Stromal cell of bone marrow (primary cell): ENCODE results near the gene CFAP61.
"Not testable (repeated sequence)": the region's sequence is repeated elsewhere in the genome, so short reads cannot be mapped to it uniquely, and the experiment has no call there.

Experiments used
- DNase-seq: peaks from one replicate; pipeline ENCODE4 v3.0.0-alpha.2; 2012; ENCODE audit warnings: low read depth

The CFAP61 gene, protein sequence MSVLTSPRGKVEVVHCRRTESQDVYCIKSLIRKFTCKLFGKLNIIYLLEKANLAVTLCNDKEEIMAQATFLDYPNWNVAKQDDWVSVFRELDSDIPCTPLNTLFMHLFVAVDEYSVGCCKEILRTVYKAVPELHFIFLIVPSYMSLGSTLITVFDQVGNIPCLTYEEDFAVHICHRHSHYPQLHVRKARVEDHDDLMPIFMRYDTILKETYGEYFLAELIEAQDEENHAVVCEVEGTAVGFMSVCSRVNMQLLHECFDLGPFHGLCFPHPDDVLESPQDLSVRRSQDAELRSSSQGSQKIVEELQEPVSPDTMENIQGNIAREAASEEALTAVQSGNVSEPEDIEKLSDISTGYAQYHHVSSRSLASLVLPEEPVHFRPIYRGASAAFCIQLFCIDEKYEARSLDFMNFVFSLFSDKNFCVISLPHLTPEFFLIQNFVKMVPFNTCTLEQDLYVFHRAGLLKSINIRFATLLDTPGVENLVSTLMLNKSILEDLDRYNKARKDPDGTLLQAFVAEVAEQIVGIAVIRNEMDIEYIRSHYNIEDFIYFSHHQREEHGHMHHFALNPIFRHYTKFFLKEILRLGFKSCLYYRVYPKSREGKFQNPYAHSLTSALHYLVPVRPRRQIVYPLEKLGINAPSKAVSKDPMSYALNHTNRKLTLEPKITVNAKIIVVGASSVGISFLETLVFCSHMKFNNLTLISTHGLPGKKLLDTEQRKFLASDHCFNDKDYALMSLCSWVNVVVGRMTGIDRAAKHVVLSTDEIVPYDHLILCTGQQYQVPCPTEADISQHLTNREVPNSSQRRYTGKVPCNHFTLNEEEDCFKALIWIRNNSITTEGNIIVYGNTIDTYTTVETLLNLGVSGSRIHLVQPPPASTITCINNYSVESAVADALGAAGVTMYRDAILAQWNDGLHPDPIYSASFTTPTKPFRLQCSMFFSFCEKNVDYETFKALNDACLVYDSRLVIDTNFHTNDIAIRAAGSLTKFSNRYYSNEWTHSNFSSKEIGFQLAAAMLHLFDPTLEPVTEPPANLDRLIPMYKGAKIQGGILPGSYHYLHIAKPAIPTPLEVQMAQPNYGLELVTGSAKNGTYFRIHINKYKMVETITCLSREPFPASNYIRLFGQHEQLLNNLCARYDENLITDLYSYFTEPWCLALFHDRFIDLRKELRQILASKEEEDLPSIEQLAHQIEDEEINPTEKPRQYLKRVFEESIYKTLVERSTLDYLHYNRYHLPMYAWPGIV

DNA sequence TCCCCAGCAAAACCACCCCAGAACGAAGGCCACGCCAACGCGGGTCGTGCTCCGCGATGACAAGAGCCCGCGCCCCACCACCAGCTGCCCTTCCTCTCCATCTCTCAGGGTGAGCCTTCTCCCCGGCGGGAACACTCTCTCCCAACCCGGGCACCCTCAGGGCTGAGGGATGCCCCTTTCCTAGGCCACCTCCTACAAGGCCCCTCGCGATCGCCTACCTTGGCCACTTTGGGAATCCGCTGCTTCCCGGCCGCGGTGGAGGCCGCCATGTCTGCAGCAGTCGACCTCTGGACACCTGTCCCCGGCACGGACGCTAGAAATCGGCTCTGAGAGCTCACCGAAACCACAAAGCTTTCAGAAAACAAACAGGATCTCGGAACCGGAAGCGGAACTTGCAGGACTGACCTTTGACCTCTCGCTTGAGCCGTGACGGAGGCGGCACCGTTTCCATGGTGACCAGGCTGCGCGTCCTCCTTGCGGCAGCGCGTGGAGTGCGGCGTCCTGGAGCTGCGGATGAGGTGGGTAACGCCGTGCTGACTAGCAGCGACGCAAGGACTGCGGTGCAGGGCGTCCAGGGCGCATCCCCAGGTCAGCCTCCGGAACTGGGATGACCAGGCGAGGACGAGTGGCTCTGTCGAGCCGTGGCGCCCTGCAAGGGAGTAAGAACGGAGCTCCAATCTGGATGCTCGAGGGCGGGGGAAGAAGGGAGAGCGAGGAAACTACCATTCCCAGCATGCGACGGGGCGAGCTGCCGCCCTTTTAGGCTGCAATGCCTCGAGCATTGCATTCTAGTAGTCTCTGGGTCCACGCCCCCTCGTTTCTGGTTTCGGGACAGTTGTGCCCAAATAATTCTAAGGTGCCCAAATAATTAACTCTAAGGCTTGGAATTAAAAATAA lies at the start of gene CFAP61, which contains the start of gene CRNKL1:
CFAP61 (plus strand) TSS at position 459 of the 897 bp plus-strand sequence. CDS start 4,122 bp downstream, outside the sequence.
CRNKL1 (minus strand) TSS at position 393 of the 897 bp plus-strand sequence; CDS start at position 269, 124 bp downstream.
- DNase-seq: peak; percentile 89

DNA sequence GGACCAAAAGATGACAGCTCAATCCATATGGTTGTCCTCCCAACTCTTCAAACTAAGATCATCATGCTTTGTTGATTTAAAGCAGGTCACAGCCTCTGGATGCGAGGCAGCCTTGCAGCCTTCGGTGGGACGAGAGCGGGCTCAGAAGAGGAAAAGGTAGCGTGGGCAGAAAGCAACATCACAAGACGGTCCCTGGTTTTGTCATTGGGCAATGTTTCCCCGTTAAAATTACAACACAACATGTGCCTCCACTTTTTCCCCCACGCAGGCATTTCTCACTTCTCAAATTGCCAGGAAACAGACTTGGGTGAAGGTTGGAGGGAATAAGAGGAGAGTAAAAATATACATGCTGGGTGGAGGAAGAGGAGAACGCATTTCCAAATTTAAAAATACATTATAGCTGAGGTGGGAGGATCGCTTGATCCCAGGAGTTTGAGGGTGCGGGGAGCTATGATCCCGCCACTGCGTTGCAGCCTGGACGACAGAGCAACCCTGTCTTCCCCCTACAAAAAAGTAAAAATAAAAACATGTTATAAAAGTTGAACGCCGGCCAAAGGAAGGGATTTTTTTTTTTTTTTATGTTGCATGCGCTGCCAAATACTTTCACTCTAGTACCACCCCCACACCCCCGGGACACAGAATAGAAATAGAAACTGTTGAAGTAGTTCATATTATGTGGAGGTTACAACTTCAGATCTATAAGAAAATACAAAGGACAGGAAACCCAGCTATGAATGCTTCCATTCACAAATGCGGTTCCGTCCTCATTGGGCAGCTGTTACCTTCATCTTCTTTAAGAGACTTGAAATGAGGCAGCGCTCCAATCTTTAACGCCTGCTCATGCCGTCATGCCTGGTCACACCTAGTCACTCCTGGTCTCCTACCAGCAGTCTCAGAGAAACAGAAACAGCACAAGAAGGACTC lies 49.0 kb upstream of the CFAP61 start:
- DNase-seq: no peak

DNA sequence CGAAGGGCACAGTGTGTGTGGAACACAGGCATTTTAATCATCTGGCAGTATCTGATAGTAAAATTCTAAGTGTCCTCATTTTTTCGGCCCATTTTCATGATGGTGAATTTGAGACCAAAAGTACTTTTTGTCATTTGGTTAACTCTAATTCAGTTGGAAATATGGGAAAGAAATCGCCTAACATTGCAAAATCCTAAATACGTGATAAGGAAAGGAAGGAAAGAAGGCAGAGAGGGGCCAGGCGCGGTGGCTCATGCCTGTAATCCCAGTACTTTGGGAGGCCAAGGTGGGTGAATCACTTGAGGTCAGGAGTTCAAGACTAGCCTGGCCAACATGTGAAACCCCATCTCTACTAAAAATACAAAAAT lies 48.4 kb upstream of the CFAP61 start:
- DNase-seq: not testable (repeated sequence)

DNA sequence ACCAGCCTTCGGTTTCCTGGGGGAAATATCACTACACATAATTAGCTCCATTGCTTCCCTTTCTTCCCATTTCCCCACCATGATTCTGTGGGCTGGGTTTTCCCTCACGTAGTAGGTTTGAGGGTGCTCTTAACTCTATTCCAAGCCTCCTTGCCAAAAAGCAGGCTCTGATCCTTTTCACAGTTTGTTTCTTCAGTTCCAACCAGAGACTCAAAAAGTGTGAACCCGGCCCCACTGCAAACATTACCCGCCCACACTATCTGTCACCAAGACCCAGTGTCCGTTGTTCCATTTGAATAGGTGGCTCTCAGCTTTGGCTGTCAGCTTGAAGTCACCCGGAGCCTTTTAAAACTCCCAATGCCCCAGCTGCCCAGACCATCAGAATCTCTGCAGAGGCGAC lies 47.0 kb upstream of the CFAP61 start:
- DNase-seq: no peak

DNA sequence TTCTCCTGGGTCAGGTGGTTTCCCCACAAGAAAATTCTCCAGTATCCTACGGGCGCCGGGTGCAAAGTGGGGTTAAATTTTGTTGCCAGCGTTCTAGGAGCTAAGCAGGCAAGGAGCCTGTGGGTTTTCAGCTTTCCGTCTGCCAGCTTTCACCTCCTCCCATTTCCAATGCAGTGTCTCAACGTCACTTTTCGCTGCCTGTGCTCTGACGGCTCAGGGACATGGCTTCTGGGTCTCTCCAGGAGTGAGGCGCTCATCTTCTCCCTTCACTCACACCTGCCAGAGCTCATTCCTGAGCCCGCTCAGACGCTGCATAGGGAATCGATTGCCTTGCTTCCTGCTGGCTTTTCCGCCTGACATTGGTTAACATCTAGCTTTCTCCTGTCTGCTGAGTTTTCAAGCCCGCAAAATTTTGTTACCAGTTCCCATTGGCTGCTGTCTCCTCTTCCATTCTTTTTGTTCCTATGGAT lies 42.5 kb upstream of the CFAP61 start:
- DNase-seq: no peak

DNA sequence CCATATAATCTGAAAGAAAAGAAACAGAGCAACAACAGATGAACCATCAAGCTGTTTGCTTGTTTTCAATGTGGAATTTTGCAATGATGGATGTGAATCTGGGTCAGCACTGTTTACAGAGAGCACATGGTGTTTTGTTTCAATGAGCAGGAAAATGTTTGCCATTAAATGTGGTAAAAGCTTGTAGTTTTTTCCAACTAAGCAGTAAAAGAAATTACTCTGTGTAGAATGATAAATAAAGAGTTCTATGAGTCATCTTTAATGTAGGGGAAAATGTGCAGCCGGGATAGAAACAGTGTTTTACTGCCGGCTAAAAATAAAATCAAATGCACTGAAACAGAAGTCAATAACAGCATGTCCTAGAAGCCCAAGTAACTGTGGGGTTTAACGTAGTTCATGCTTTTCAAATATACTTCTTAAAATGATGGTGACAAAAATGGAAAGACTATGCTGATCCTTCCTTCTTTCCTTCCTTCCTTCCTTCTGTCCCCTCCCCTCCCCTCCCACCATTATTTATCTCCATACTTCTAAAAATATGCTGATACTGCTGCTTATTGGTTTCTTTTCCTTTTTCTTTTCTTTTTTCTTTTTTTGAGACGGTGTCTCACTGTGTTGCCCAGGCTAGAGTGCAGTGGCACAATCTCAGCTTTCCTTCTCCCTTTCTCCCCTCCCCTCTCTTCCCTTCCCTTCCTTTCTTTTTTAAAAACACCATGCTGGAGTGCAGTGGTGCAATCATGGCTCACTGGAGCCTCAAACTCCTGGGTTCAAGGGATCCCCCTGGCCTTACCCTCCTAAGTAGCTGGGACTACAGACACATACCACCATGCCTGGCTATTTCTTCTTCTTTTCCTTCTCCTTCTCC lies 41.5 kb upstream of the CFAP61 start:
- peak; percentile 53 for DNase-seq

DNA sequence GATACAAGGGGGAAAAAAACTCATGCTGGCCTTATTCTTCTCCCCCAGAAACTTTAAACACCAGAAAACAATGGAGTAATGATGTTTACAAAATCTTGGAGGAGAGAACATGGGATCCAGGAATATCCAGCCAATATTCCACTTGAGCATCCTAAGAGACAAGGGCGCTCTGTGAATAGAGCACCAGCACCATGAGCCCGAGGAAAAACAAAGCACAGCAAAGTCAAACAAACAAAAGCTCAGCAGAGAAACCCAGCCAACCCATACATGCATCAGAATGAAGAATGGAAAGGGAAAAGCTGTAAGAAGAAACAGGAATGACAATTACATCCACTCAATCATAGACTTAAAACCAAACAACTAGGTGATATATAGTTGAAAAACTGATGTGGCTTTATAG lies 39.8 kb upstream of the CFAP61 start:
- no peak for DNase-seq

DNA sequence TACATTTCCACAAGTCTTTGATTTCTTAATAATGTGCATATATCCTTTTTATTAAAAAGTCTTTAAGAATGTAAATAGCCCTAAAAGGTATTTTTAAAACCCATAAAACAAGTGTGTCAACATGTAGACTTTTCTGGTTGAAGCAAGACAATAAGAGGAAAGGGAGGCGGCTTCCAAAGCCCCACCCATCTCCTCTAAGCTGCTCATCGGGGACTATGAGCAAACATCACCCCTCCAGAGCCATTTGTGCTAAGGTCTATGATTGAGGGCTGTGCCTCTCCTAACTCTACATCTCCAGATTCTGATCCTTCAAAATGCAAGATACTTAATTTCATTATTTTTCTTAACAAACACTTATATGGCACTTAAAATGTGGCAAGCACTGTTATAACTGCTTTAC lies 37.7 kb upstream of the CFAP61 start:
- no peak for DNase-seq

DNA sequence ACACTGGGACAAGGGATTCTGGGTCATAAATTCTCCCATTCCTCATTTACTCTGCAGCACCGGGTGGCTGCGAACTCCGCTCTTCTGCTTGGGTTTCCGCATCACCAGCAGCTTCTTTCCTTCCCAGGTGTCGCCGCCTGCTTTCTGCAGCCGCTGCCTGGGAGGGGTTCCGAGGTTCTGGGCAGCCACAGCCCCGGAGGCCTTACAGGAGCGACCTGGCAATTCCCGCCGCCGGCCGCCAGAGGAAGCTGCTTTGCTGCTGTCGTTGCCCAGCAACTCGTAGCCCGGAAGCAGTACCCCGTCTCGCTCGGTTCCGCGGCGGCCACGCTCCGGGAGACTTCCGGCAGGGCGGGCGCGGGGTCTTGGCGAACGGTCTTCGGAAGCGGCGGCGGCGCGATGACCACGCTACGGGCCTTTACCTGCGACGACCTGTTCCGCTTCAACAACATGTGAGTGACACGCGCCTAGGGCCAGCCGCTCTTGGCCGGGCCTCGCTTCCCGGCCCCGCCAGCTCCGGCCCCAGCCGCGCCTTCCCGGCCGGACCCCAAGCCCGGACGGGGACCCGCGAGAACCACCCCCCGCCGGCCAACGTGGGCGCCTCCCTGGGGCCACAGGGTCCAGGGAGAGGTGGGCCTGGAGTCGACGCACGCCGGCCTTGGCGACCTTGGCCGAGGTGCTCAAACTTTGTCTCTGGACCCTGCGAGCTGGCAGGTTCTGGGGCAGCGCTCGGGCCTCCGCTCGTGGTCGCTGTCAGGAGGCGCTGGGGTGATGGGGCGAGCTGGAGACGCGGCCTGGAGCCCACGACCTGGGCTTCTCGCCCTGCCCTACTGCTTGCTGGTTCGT lies 35.1 kb upstream of the CFAP61 start, which contains the start of gene NAA20:
NAA20 (plus strand) TSS at position 362 of the 843 bp plus-strand sequence; CDS start at position 397, 35 bp downstream.
- peak; percentile 80 for DNase-seq

DNA sequence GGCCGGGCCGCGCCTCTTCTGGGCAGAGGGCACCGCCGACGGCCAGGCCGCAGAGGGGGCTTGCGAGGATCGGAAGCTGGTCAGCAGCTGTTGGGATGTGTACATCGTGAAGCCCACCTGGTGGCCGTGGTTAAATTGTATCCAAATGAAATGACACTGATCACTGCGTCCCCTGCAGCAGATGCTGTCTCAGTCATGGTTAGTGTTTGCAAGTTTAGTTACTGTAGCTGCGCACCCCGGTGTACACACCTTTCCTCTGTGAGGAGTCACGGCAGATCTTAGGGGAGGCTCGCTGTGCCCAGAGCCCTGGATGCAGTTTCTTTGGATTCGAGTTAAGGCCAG lies 34.5 kb upstream of the CFAP61 start:
- DNase-seq: no peak

DNA sequence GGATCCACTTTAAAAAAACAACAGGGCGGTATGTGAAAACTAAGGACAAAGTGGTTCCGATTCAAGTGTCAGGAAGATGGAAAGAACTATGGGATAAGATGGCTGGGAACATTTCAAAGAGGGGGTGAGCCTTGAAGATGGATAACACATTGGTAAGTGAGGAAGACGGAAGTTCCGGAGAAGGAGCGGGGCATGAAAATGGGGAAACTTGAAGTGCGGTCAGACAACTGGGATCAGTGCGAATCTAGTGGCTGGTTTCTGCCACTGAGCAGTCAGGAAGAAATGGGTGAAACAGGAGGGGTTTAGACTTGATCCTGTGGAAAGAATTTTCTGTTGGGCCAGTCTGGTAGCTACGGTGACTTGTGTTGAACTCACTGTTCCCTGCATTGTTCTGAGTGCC lies 34.0 kb upstream of the CFAP61 start:
- DNase-seq: no peak

DNA sequence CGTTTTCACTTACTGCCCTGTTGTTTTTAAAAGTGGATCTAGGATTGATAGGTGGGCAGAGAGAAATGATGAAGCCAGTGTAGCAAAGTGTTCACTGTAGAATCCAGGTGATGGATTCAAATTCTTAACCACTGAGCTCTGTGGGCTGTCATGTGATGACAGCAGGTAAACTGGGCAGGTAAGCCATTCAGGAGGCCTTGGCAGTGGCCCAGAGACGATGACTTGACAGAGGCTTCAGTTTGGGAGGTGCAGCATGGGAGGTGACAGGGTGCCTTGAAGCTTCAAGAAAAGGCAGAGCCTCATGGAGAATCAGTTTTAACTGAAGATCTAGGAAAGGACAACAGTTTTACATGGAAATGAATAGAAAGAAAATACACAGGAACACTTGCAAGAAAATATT lies 33.2 kb upstream of the CFAP61 start:
- no peak for DNase-seq

DNA sequence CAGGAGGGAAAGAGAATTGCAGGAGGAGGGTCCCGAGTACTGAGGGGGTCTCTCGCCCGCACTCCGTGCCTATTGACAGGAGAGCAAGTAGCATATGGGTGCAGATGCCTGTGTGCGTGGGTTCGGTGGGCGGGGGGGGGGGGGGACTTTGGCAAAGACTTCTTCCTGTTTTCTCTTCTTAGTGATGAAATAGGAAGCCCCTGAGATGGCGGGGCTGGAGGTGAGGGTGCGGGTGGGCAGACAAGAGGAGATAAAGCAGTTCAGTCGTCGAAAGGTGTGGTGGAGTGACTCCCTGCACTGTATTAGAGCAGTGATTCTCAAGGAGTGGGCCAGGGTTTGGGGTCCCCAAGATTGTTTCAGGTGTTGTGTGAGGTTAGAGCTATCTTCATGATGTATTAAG lies 31.4 kb upstream of the CFAP61 start:
- DNase-seq: no peak

DNA sequence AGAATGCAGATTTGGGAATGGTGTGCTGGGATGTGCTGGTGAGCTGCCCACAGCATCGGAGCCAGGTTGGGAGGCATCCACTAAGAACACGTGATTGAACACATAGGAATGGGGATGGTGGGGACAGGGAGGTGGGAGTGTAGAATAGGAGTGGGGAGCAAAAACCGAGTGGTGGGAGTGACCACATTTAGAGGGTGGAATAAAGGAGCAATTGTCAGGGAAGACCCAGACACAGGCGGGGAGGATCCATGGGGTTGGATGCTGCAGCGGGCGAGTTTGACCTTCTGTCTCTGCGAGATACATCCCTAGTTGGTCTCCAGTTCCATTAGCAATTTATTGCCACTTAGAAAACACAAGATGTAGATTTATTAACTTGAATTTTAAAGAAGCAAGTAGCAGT lies 30.5 kb upstream of the CFAP61 start:
- no peak for DNase-seq

DNA sequence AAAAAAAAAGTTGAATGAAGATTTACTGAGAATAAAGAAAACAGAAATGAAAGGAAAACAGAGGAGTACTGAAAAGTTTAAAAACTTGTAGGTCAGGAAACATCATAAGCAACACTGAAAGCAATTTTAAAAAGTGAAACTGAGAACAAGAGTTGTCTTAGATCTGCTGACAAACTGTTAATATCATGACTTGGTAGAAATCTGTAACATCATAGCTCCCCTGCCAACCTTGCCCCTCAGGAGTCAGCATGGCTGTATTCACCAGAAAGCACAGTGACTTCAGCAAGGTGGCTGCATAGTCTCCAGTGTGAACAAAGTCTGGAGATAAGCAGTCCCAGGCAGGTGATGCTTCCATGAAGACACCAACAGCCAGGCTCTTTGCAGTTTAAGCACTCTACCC lies 29.8 kb upstream of the CFAP61 start:
- DNase-seq: no peak

DNA sequence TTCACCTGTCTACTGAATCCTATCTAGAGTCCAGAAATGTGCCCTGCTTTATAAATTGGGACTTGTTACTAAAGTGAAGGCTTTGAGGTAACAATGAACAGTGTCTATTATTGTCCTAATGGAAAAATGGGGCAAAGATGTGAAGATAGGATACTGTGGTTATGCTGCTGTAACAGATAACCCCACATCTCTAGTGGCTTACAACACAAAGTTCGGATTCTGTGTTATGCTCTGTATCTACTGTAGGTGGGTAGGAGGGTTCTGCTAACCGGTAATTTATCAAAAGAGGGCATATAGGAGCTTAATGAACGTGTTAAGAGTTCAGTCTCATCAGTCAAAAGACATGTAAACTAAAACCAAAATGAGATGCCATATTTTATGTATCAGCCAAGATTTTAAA lies 28.9 kb upstream of the CFAP61 start:
- no peak for DNase-seq

DNA sequence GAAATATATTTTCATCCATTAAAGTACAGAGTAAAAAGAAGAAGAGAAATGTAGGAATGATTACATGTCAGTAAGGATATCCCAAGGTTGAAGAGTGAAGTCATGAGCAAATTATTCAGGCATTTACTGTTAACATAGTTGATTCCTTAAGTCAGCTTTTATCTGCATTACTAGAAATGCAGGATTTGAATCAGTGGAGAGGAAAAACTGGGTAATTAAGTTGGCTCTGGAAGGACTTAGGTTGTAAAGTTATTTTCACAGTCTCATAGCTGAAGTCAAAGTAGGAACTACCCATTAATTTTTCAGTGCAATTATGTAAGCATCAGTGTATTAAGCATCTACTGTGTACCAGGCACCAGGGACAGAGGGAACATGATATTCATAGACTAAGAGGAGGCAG lies 27.4 kb upstream of the CFAP61 start:
- DNase-seq: no peak

DNA sequence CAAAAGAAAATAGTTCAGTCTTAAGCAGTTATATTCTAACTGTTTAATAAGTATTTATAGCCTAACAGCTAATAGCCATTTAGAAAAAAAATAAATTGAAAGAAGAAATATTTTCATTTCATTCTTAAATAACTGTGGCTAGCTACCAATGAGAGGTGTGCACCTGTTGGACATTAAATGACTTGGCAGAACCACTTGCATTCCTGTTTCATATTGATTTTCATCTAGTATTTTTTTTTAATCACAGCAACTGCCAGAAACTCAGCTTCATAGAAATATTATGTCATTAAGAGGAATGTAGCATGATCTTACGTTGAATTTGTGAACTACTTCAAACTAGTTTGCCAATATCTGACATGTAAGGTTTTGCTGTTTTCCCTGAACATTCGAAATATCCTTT lies 25.0 kb upstream of the CFAP61 start:
- DNase-seq: no peak
